Measurements from ENCODE around the gene RHOH. TPM values are rescaled to one million over a fixed set of nuclear protein-coding genes. Genes with fewer than 3 reads are reported as not detected.

RHOH gene
- total and polyA plus RNA-seq, 9 of the 15 experiments (the other 6 are each of a cell fraction or from before 2014, with no cell fraction given), result 14.3 to 37.7 (median 23.2) TPM

GRCh38 chr4:40292313-40292759 is 95.5 kb downstream of the RHOH start (continued):
- TF ChIP-seq CREB3 (tag; conservative IDR thresholded peaks at IDR 0.05; ENCODE audit: low read depth) (0 out of 2 replicates have a peak, but pooled peaks have one; percentile 27), SIRT6 (IDR thresholded peaks at IDR 0.05; ENCODE audit: low read depth, low read length) (no peak), NFRKB (IDR thresholded peaks at IDR 0.05; ENCODE audit: low read depth) (peak; percentile 50; the same call in 1 of the 2 replicates), MITF (IDR thresholded peaks at IDR 0.05) (peak; percentile 77; the same call in 1 of the 2 replicates), HCFC1 (IDR thresholded peaks at IDR 0.05; ENCODE audit: low read depth, low read length) (peak; percentile 91), CREB1 (IDR thresholded peaks at IDR 0.05) (peak; percentile 39), CREB1 (CRISPR knock-in tag; IDR thresholded peaks at IDR 0.05) (no peak), RAD51 (IDR thresholded peaks at IDR 0.05; ENCODE audit: borderline replicate concordance, low read depth) (peak; percentile 95), DPF2 (IDR thresholded peaks at IDR 0.05) (peak; percentile 80), SIN3B (IDR thresholded peaks at IDR 0.05; ENCODE audit: low read depth) (no peak), BACH1 (tag; IDR thresholded peaks at IDR 0.05) (peak; percentile 39; the same call in 1 of the 2 replicates), LEF1 (IDR thresholded peaks at IDR 0.05) (peak; percentile 62; the same call in 1 of the 2 replicates), C11orf30 (IDR thresholded peaks at IDR 0.05; ENCODE audit: low read depth) (no peak), GABPB1 (CRISPR knock-in tag; IDR thresholded peaks at IDR 0.05) (no peak), IRF9 (tag; IDR thresholded peaks at IDR 0.05) (peak; percentile 77; the same call in 1 of the 2 replicates), TRIM25 (IDR thresholded peaks at IDR 0.05; ENCODE audit: borderline replicate concordance) (no peak), NCOR1 (IDR thresholded peaks at IDR 0.05) (peak; percentile 61), NBN (IDR thresholded peaks at IDR 0.05; ENCODE audit: low read depth) (0 out of 2 replicates have a peak, but pooled peaks have one; percentile 44), HDAC2 (IDR thresholded peaks at IDR 0.05) (peak; percentile 92), BCL6 (CRISPR knock-in tag; IDR thresholded peaks at IDR 0.05) (no peak), ETV5 (CRISPR knock-in tag; IDR thresholded peaks at IDR 0.05; ENCODE audit: low read depth) (peak; percentile 69; the same call in 1 of the 2 replicates), MTA3 (IDR thresholded peaks at IDR 0.05; ENCODE audit: borderline replicate concordance) (peak; percentile 68), CREM (IDR thresholded peaks at IDR 0.05; ENCODE audit: low read depth) (peak; percentile 67), ARID1B (IDR thresholded peaks at IDR 0.05) (peak; percentile 86), CTBP1 (IDR thresholded peaks at IDR 0.05; ENCODE audit: borderline replicate concordance) (peak; percentile 89), ZFP1 (CRISPR knock-in tag; IDR thresholded peaks at IDR 0.05) (no peak)

All from K562 (cell line).